HG03520 (cell line): ENCODE measurements around the gene HNF4A.

ENCODE experiments used
- ATAC-seq: cut with Tn5 transposase; IDR thresholded peaks from one replicate; pipeline ENCODE4 v1.9.1; 2021; ENCODE audit warnings: mild to moderate bottlenecking, moderate library complexity; ENCODE audit not compliant: unreplicated experiment

Gene HNF4A

DNA sequence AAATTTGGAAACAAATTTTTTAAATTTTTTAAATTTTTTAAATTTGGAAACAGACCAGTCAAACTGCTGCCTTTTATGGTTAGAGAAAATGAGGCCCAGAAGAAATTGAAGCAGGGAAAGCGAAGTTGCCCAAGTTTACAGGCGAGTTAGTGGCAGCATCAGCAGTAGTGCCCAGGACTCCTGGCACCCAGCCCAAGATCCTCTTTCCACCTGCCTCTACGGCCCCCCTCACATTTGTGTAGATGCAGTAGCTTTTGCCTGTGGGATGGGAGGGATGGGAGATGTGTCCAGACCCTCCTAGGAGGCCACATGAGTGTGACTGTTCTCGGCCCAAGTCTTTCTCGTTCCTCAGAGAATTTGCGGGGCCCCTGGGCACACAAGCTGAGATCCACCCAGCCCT is 49.8 kb downstream of the HNF4A start:
- no peak for ATAC-seq

DNA sequence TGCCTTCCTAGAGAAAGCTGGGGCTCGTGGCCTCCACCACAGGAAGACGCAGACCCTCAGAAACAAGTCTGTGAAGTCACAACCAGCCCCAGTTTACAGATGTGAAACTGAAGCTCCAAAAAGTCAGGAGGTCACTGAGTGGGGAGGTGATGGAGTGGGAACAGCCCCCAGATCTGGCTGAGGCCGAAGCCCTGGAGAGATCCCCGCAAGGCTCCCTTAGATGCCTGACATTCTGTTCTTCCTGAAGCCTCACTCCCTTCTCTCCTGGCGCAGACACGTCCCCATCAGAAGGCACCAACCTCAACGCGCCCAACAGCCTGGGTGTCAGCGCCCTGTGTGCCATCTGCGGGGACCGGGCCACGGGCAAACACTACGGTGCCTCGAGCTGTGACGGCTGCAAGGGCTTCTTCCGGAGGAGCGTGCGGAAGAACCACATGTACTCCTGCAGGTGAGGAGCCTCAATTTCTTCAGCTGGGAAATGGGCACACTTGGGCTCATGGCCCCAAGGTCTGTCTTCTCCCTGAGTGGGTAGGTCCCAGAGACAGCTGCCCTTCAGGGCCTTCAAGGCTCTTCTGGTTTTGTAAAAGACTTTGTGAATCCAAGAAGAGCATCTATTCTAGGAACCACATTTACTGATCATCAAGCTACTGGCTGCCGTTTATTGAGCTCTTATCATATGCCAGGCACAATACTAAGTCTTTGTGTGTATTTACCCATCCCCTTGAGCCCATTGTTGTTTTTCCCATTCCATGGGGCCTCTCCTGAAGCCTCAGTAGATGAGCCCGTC is 50.5 kb downstream of the HNF4A start:
- ATAC-seq = no peak

DNA sequence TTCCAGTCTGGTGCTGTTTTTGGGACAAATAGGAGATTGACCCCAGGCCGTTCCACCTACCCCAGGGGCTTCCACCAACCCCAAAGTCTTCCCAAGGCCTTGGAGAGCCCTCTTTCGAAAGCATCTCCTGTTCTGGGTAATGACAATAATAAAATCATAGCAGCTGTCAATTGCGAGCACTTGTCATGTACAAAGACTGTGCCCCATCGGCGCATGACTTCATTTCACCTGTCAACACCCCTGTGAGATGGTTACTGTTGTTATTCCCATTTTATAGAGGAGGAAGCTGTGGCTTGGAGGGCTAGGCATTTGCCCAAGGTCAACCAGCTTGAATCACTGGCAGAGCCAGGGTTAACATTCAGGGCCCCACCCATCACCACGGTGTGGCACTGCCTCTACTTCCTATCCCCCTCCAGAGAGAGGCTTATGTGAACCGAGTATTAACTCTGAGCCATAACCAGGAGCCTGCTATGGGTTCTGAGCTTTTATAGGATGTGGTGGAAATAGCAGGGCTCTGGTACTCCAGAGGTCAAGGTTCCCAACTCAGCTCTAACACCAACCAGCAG is 51.2 kb downstream of the HNF4A start:
- ATAC-seq = no peak

DNA sequence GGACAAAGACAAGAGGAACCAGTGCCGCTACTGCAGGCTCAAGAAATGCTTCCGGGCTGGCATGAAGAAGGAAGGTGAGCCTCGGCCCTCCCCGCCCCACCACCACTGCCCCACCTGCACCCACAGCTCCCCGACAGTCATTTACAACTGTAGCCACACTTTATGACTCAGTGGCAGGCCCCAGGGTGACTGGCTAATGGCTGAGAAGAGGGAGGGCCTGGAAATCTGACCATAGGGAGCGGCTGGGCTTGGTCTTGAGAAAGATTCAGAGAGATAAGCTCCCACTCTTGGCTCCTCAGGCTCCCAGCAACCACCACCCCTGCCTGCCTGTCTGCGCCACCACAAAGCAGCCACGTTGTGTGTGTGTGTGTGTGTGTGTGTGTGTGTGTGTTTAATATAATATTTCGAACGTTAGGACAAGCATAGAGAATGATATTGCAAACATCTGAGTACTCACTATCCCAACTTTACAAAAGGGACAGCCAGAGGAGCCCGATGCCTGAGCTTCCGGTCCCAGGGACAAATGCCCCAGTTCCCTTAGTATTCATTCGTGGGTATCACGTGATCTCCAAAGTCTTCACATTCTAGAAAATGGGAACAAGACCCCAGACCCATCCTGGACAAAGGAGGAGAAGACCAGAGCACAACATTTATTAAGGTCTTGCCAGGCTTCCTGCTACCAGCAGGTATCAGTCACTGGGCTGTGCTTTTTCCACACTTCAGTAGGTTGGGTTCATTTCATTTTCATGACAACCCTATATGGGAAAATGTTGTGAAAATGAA is 52.1 kb downstream of the HNF4A start:
- ATAC-seq = no peak

DNA sequence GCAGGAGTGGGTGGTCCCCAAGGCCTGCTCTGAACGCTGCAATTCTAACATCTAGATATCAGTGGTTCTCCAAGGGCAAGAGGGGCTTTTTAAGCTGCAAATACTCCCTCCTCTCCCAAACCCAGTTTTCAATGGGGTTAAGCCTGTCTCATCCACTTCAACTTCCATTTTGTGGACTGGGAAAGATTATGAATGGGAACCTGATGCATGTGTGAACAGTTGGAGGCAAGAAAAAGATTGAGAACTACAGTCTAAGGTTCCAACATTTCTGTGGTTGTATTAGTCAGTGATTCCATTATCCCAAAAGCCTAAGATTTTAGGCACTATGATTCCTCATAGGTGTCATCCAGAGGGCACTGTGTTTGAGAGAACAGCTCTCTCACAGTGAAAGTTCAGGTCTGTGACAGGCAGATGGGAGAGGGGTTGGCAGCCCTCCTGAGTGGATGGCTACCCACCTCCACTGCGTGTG is 53.7 kb downstream of the HNF4A start:
- ATAC-seq = no peak

DNA sequence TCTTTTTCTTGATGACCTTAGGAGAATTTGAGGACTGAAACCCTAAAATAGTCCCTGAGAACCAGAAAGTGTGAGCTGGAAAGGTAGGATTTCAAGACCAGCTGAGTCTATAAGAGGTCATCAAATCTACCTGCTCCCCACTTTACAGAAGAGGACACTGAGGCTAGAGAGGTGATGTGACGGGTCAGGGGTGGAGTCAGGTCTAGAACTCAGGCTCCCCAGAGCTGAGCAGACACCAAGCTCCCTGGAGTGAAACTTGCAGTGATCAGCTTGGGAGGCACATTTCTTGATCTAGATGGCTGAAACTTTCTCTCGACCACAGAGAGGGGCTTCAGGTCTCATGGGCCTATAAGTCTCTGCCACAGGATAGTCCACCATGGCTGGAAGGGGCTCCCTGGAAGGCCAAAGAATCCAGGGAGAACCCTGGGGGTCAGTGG is 55.1 kb downstream of the HNF4A start:
- no peak for ATAC-seq

DNA sequence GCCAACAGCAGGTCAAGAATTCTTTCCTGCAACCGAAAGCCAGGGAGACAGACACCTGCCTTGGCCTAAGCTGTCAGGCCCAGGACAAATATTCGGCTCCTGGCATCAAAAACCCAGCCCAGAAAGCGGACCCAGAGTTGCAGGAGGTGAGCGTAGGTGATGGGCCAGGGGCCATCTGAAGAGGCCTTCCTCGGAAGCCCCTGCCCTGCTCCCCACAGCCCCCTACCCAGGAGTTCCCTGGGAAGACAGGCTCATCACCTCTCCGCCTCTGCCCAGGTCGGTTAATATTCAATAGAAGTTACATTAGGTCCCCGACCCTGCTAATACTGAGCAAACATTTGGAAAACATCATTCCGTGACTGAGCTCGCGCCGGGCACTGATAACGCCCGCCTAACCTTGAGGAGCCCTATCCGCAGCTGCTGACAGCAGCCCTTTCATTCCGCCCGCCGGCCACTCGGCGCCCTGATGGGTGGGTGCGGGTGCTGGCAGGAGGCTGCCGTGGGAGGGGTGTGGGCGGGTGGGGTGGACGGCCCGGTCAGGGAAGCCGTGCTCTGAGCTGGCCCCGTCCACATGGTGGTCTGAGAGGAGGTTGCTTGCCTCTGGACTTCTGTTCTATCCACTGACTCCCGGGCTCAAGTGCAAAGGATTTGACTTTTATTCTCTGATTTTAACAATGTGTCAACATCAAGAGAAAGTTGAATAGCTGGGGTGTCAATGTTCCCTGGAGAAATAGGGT is 55.7 kb downstream of the HNF4A start:
- no peak for ATAC-seq

DNA sequence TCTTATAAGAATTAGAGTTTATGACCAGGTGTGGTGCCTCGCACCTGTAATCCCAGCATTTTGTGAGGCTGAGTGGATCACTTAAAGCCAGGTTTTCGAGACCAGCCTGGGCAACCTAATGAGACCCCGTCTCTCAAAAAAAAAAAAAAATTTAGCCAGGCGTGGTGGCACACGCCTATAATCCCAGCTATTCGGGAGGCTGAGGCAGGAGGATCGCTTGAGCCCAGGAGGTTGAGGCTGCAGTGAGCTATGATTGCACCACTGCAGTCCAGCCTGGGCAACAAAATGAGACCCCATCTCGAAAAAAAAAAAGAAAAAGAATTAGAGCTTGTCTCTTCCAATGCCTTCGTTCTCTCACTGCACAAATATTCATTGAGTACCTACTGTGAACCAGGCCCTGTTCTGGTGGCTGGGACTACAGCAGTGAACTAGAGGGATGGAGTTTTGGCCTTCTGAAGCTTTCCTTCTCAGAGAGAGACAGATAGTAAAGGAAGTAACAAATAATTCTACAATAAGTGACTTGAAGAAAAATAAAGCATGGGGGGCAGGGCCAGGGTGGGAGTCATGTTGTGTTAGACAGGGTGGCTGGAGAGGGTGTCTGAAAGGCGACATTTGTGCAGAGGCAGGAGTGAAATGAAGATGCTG is 56.4 kb downstream of the HNF4A start:
- no peak for ATAC-seq

DNA sequence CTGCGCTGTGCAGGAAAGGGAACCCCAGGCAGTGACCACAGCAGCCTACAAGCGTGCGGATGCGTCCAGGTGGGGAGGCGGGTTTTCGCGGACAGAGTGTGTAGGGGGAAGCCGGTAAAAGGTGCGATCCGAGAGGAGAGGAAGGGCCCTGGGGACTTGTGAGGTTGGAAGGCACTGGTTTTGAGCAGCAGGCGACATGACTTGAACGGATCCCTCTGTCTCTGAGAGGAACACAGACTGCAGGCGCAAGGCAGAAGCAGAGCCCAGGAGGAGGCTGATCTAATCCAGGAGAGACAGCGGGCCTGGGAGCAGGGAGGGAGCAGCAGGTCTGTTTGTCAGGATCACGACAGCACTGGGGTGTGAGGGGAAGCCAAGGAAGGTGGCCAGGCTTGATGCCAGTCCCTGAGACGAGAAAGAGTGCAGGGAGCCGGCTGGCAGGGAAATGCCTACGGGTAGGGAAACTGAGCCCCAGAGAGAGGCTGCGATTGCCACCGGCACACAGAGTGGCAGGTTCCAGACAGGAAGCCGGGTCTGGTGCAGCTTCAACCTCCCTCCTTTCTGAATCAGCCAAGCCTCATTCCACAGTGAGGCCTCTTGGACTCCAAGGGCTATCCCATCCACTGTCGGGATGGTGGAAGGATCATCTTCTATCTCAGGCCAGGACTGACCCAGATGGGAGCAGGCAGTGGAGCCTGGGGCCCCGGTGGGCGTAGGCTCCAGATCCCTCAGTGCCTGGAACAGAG is 57.1 kb downstream of the HNF4A start:
- no peak for ATAC-seq

DNA sequence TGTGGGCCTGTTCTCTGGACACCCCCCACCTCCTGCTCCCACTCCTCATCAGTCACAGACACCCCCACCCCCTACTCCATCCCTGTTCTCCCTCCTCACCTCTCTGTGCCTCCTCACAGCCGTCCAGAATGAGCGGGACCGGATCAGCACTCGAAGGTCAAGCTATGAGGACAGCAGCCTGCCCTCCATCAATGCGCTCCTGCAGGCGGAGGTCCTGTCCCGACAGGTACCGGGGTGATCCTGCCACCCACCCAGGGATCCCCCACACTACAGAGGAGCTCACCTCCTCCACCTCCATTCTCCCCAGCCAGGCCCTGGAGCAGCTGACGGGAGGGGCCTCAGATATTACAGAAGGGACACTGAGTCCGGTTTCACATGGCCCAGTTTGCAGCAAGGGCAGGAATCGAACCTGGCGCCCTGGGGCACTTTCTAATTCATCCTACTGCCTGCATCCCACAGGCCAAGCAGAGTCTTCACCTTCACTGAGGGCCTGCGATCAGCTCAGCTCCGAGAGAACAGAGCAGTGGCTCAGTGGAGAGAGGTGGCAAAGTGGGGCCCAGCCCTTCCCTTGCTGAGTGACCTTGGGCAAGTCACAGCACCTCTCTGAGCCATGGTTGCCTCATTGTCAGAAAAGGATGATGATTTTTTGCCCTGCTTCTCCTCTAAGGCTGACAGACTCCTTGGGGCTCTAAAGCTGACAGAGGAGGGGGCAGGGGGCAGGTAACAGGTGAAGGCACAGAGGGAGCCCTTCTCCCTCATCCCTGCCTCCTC is 58.3 kb downstream of the HNF4A start:
- no peak for ATAC-seq

DNA sequence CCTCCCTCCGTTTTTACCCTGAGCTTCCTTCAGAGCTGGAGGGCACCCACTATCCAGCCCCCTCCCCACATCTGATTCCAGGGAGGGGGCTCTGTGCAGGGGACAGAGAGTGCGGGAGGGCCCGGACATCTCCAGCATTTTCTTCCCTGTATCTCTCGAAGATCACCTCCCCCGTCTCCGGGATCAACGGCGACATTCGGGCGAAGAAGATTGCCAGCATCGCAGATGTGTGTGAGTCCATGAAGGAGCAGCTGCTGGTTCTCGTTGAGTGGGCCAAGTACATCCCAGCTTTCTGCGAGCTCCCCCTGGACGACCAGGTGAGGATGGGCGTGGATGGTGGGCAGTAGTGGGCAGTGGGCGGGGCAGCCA is 58.8 kb downstream of the HNF4A start:
- ATAC-seq = no peak

DNA sequence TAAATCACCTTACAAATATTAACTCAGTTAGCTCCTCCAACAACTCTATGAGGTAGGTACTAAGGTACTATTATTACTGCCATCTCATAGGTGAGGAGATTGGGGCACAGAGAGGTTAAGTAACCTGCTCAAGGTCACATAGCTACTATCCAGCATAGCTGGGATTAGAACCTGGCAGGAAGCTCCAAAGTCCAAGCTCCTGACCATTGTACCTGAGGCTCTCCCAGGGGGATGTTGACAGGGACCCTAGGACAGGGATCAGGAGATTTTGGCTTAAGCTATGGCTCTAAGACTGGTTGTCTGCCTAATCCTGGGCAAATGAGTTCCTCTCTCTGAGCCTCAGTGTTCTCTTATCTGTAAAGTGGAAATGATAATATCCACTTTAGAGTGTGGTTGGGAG is 59.3 kb downstream of the HNF4A start:
- no peak for ATAC-seq

DNA sequence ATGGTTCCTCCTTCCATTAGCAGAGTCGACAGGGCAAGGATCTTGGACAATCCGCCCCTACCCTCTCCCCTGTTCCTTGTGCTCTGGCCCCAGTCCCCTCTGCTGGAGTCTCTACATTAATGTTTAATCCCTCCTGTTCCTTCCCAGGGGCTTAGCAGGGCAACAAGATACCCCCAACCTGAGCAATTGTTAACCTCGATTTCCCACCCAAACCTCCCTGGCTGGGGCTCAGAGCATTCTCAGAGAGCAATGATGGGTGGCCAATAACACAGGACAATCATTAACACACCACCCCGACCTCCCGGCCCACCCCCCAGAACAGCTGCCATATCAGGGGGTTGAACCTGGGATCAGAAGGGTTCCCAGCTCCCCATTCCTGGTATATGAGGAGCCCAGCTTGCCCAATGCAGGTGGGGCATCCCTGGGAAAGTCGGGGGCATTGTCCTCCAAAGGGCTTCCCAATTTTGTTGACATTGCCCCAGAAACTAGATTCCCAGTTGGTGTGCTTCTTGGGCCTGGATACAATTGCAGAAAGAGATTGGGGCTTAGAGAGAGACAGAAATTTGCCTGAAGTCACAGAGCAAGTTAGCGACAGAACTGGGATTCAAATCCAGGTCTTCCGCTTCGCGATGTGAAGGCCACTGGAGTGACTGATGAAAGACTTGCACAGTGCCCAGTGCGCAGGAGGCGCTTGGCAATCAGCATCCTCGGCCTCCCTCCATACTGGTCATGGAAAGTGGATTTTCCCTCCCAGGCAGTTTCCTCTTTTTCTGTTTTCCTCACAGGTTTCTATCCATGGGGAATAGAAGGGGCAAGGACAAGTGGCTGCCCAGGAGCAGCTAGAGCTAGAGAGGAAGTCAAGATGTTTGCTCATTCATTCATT is 60.6 kb downstream of the HNF4A start:
- no peak for ATAC-seq

DNA sequence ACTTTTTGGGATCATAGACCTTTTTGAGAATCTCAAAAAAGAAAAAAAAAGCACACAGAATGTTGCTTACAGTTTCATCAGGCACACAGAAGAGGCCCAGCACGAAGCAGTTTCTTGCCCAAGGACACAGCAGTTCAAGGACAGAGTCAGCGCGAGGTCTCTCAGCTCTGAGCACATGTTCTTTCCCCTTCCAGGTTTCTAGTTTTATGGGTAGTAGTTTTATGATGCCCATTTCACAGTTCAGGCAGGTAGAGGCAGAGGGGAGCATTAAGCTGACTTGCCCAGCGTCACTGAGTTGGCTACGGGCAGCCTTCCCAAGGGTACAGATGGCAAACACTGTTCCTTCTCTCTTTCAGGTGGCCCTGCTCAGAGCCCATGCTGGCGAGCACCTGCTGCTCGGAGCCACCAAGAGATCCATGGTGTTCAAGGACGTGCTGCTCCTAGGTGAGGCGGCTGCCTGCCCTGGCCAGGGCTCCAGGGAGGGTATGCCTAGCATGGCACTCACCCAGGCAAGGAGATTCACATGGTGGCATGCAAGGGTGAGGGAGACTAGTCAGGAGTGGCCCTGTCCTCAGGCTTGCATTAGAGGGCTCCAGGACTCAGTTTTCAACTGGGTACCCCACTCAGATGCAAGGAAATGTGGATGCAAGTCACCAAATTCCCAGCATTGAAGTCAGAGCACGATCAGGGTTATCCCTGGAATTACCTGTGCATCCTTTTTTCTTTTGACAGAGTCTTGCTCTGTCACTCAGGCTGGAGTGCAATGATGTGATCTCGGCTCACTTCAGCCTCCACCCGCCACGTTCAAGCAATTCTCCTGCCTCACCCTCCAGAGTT is 62.8 kb downstream of the HNF4A start:
- no peak for ATAC-seq

DNA sequence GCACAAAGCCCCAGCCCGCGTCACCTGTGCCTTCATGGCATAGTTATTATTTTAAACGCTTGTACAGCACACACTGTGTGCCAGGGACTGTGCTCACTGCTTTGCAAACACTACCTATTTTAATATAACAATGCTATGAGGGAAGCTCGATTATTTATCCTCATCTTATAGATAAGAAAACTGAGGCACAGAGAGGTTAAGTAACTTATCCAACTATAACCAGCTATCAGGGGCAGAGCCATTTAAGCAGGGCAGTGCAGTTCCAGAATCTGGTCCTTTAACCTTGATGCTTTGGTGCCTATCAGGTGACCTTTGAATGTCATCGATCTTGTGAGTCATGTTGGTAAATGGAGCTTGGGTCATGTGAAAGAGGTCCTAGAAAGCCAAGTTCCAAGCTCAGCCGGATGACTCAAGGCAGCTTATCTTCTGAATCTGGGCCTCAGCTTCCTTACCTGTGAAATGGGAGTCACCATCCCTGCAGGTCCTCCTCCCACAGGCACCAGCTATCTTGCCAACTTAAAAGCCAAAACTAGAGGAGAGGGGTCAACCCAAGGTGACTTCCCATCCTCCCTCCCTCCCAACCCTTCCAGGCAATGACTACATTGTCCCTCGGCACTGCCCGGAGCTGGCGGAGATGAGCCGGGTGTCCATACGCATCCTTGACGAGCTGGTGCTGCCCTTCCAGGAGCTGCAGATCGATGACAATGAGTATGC is 63.8 kb downstream of the HNF4A start:
- no peak for ATAC-seq

DNA sequence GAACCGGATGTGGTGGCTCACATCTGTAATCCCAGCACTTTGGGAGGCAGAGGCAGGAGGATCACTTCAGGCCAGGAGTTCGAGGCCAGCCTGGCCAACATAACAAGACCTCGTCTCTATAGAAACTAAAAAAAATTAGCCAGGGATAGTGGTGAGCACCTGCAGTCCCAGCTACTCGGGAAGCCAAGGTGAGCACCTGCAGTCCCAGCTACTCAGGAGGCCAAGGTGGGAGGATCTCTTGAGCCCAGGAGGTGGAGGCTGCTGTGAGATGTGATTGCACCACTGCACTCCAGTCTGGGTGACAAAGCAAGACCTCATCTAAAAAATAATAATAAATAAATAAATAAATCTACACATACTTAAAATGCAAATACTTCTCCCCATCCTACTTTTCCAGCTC is 65.0 kb downstream of the HNF4A start:
- no peak for ATAC-seq

DNA sequence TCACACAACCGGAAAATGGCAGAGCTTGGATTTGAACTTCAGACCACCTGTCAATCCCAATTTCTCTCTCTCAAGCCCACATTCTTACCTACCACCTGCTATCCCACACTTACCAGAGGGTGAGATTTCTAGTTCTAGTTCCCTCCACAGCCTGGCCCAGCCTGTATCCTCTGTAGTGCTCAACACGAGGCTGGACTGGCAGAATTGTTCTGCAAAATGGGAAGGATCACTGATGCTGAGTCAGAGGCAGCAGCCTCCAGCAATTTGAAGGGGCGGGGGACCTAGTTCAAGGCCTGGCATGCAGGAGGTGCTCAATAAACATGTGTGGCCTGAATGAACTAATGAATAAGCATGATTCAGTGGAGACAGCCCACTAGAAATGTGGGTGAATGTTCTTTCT is 66.6 kb downstream of the HNF4A start:
- no peak for ATAC-seq
